Parathyroid adenoma (tissue), 2 donors: ENCODE measurements around the gene HTR3D.
"Not testable (repeated sequence)": the region's sequence is repeated elsewhere in the genome, so short reads cannot be mapped to it uniquely, and the experiment has no call there.

ENCODE experiments used
- H2AFZ ChIP-seq: fragments of 300-600 bp; sonication (generic); one replicate; pipeline ENCODE4 v1.7.0; 2017; ENCODE audit warnings: antibody characterized with exemption, mild to moderate bottlenecking
- H3K27ac ChIP-seq: fragments of 300-600 bp; sonication (generic); one replicate; pipeline ENCODE4 v1.7.0; 2017
- H3K27me3 ChIP-seq: fragments of 300-600 bp; sonication (generic); one replicate; pipeline ENCODE4 v1.7.0; 2017; ENCODE audit warnings: low read length; ENCODE audit not compliant: control insufficient read depth, insufficient read depth
- H3K36me3 ChIP-seq: fragments of 300-600 bp; sonication (generic); one replicate; pipeline ENCODE4 v1.7.0; 2017; ENCODE audit warnings: low read length; ENCODE audit not compliant: control insufficient read depth, insufficient read depth
- H3K4me1 ChIP-seq: fragments of 300-600 bp; sonication (generic); one replicate; pipeline ENCODE4 v1.7.0; 2017; ENCODE audit warnings: control low read depth
- H3K4me2 ChIP-seq: fragments of 300-600 bp; sonication (generic); one replicate; pipeline ENCODE4 v1.7.0; 2017; ENCODE audit warnings: low read length
- H3K4me3 ChIP-seq: fragments of 300-600 bp; sonication (generic); one replicate; pipeline ENCODE4 v1.7.0; 2017; ENCODE audit warnings: low read depth, low read length
- H3K79me2 ChIP-seq: fragments of 300-600 bp; sonication (generic); one replicate; pipeline ENCODE4 v1.7.0; 2017; ENCODE audit warnings: control low read depth
- H3K9ac ChIP-seq: fragments of 300-600 bp; sonication (generic); one replicate; pipeline ENCODE4 v1.7.0; 2017; ENCODE audit warnings: mild to moderate bottlenecking
- H3K9me3 ChIP-seq: fragments of 300-600 bp; sonication (generic); one replicate; pipeline ENCODE4 v1.7.0; 2017; ENCODE audit warnings: low read length; ENCODE audit not compliant: control insufficient read depth
- TF ChIP-seq, protein P1 (sequence below): fragments of 300-600 bp; sonication (generic); IDR thresholded peaks from one replicate; pipeline ENCODE4 v1.7.0; 2017; ENCODE audit warnings: antibody characterized with exemption, mild to moderate bottlenecking
- donor health status: primary hyperparathyroidism.

Gene HTR3D

GRCh38 chr3:184003187-184003967 is 28.2 kb upstream of the HTR3D start:
- Histone ChIP-seq H3K4me2 (no peak overlapping the region), H3K4me3 (no peak overlapping the region), H3K9ac (no peak overlapping the region), H3K4me1 (peaks cover 21% of the 10 kb centered on the region), H3K9me3 (no peaks in the 10 kb centered on the region), H3K79me2 (peaks cover 32% of the 10 kb centered on the region), H3K27me3 (no peaks in the 10 kb centered on the region), H3K27ac (no peak overlapping the region), H3K36me3 (no peaks in the 10 kb centered on the region), H2AFZ (no peak overlapping the region)
- TF ChIP-seq, protein P1, sequence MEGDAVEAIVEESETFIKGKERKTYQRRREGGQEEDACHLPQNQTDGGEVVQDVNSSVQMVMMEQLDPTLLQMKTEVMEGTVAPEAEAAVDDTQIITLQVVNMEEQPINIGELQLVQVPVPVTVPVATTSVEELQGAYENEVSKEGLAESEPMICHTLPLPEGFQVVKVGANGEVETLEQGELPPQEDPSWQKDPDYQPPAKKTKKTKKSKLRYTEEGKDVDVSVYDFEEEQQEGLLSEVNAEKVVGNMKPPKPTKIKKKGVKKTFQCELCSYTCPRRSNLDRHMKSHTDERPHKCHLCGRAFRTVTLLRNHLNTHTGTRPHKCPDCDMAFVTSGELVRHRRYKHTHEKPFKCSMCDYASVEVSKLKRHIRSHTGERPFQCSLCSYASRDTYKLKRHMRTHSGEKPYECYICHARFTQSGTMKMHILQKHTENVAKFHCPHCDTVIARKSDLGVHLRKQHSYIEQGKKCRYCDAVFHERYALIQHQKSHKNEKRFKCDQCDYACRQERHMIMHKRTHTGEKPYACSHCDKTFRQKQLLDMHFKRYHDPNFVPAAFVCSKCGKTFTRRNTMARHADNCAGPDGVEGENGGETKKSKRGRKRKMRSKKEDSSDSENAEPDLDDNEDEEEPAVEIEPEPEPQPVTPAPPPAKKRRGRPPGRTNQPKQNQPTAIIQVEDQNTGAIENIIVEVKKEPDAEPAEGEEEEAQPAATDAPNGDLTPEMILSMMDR = no peak

DNA sequence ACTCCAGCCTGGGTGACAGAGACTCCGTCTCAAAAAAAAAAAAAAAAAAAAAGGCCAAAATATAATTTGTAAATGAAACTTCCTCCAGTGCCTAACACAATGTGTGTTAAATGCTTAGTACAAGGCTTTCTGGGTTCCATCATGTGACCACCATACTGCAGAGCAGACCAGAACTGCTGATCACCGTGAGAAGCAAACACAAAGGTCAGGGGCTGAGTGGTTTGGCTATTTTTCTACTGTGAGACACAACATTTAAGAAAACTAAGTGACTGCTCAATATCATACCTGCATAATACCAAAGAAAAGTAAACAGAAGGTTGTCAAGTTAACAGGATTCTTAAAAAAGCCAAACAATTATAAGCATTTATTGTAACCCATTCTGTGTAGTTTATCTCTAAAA is 27.1 kb upstream of the HTR3D start:
- H2AFZ ChIP-seq = no peak overlapping the region
- H3K27me3 ChIP-seq = no peaks in the 10 kb centered on the region
- H3K9ac ChIP-seq = no peak overlapping the region
- TF ChIP-seq, protein P1 = no peak
- no peaks in the 10 kb centered on the region for H3K36me3 ChIP-seq
- H3K9me3 ChIP-seq = no peaks in the 10 kb centered on the region
- H3K4me1 ChIP-seq = peaks cover 21% of the 10 kb centered on the region
- peak overlapping the region; percentile 72 for H3K27ac ChIP-seq
- H3K4me2 ChIP-seq = no peak overlapping the region
- H3K79me2 ChIP-seq = peaks cover 21% of the 10 kb centered on the region
- no peak overlapping the region for H3K4me3 ChIP-seq

DNA sequence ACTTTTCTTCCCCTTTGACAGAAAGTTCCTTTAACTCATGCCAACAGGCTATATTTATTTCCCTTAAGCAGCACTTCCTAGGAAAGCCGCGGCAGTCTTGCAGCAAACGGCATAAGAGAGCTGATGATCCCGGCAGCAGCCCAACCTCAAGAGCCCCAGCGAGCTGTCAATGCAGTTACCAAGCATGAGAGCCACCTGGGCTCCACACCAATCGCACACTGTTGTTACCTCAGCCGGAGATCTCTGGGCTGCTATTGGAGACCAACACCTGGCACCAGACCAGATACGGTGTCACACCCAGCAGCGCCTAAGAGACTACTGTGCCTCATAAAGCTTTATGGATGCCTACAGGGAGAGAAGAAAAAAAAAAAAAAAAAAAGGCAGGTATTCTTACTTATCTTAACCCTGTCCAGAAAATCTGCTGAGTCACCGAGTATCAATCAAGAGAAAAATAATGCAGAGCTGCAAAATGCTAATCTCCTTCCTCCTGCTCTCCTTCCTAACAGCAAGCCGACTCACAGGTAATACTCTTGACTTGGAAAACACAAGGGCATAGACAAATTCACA is 25.5 kb upstream of the HTR3D start:
- no peak overlapping the region for H3K9ac ChIP-seq
- peak overlapping the region; percentile 72 for H3K27ac ChIP-seq
- H3K27me3 ChIP-seq = no peaks in the 10 kb centered on the region
- H2AFZ ChIP-seq = no peak overlapping the region
- peaks cover 21% of the 10 kb centered on the region for H3K4me1 ChIP-seq
- H3K4me2 ChIP-seq = peak overlapping the region; percentile 70
- TF ChIP-seq, protein P1 = no peak
- H3K36me3 ChIP-seq = no peaks in the 10 kb centered on the region
- H3K79me2 ChIP-seq = peaks cover 9% of the 10 kb centered on the region
- no peaks in the 10 kb centered on the region for H3K9me3 ChIP-seq
- H3K4me3 ChIP-seq = peak overlapping the region; percentile 49

DNA sequence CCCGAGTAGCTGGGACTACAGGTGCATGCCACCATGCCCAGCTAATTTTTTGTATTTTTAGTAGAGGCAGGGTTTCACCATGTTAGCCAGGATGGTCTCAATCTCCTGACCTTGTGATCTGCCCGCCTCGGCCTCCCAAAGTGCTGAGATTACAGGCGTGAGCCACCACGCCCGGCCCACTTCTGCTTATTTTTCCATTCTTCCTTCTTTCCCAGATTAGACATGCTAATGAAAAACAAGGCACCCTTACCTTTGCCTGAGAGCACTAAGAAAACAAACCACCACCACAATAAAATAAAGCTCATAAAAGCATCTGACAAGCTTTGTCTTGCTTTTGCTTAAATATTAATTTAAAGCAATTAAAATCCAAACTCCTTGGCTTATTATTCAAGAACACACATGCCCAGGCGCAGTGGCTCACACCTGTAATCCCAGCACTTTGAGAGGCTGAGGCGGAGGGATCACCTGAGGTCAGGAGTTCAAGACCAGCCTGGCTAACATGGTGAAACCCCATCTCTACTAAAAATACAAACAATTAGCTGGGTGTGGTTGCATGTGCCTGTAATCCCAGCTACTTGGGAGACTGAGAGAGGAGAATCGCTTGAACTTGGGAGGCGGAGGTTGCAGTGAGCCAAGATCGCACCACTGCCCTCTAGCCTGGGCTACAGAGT is 24.3 kb upstream of the HTR3D start:
- not testable (repeated sequence) for H2AFZ ChIP-seq, H3K9me3 ChIP-seq, H3K9ac ChIP-seq, H3K4me2 ChIP-seq, H3K4me3 ChIP-seq, H3K36me3 ChIP-seq, H3K79me2 ChIP-seq, H3K27me3 ChIP-seq
- H3K27ac ChIP-seq = peak overlapping the region; percentile 72
- peaks cover 21% of the 10 kb centered on the region for H3K4me1 ChIP-seq

- Histone ChIP-seq H3K27ac (no peak overlapping the region), H3K79me2 (no peaks in the 10 kb centered on the region), H3K4me2 (no peak overlapping the region), H3K36me3 (no peaks in the 10 kb centered on the region), H3K27me3 (no peaks in the 10 kb centered on the region), H3K9ac (no peak overlapping the region), H3K4me3 (no peak overlapping the region), H3K9me3 (no peaks in the 10 kb centered on the region), H3K4me1 (peaks cover 21% of the 10 kb centered on the region), H2AFZ (no peak overlapping the region)
- TF ChIP-seq, protein P1 = no peak
These were observed 23.4 kb upstream of the HTR3D start for GRCh38 chr3:184008161-184008560.
